Measurements from ENCODE around the gene NCAPH2. TPM values are rescaled to one million over a fixed set of nuclear protein-coding genes. Genes with fewer than 3 reads are reported as not detected.
"Not testable (repeated sequence)": the region's sequence is repeated elsewhere in the genome, so short reads cannot be mapped to it uniquely, and the experiment has no call there.

NCAPH2 gene
- total RNA-seq, 4 donors from 2014 or later, result 27.7 to 48.2 (median 29.5) TPM

- DNase-seq (ENCODE audit: low spot score) (no peak), ATAC-seq (ENCODE audit: low FRiP score) (no peak)
- TF ChIP-seq CTCF (IDR thresholded peaks at IDR 0.05), result no peak
Observed at GRCh38 chr22:50517495-50518260, 9.7 kb downstream of the NCAPH2 start.

- no peak for TF ChIP-seq CTCF (IDR thresholded peaks at IDR 0.05)
- ATAC-seq (ENCODE audit: low FRiP score), result no peak
- DNase-seq (ENCODE audit: low spot score), result no peak
Observed at GRCh38 chr22:50518606-50519005, 10.6 kb downstream of the NCAPH2 start.

- ATAC-seq (ENCODE audit: low FRiP score), result no peak
- TF ChIP-seq CTCF (IDR thresholded peaks at IDR 0.05), result no peak
- no peak for DNase-seq (ENCODE audit: low spot score)
Observed at GRCh38 chr22:50519151-50519550, 11.1 kb downstream of the NCAPH2 start.

GRCh38 chr22:50520184-50520583 is 12.2 kb downstream of the NCAPH2 start:
- DNase-seq (ENCODE audit: low spot score); ATAC-seq (ENCODE audit: low FRiP score): not testable (repeated sequence)

- no peak for DNase-seq (ENCODE audit: low spot score)
- no peak for ATAC-seq (ENCODE audit: low FRiP score)
- no peak for TF ChIP-seq CTCF (IDR thresholded peaks at IDR 0.05)
Observed at GRCh38 chr22:50520826-50521453, 12.9 kb downstream of the NCAPH2 start.

- no peak for ATAC-seq (ENCODE audit: low FRiP score)
- TF ChIP-seq CTCF (IDR thresholded peaks at IDR 0.05), result no peak
- DNase-seq (ENCODE audit: low spot score), result no peak
Observed at GRCh38 chr22:50521710-50522109, 13.7 kb downstream of the NCAPH2 start.

GRCh38 chr22:50522208-50522805 is 14.3 kb downstream of the NCAPH2 start:
- no peak for TF ChIP-seq CTCF (IDR thresholded peaks at IDR 0.05)
- ATAC-seq (ENCODE audit: low FRiP score) (no peak), DNase-seq (ENCODE audit: low spot score) (no peak)
